Choroid plexus epithelial cell (primary cell): ENCODE data around the gene NAB2.

Source experiments
- DNase-seq: peaks from one replicate; pipeline ENCODE4 v3.0.0-alpha.2; 2010; ENCODE audit warnings: low read depth
- H3K4me3 ChIP-seq: 2 replicates; pipeline ENCODE4 v1.5.1; 2011; ENCODE audit warnings: low read depth, mild to moderate bottlenecking, control low read depth, low read length, moderate library complexity
- TF ChIP-seq, protein P1 (sequence below): conservative IDR thresholded peaks from 2 replicates; pipeline ENCODE4 v1.5.1; 2011; ENCODE audit warnings: low read depth, mild to moderate bottlenecking, control low read depth, inconsistent platforms, low read length, moderate library complexity

The NAB2 gene

DNA sequence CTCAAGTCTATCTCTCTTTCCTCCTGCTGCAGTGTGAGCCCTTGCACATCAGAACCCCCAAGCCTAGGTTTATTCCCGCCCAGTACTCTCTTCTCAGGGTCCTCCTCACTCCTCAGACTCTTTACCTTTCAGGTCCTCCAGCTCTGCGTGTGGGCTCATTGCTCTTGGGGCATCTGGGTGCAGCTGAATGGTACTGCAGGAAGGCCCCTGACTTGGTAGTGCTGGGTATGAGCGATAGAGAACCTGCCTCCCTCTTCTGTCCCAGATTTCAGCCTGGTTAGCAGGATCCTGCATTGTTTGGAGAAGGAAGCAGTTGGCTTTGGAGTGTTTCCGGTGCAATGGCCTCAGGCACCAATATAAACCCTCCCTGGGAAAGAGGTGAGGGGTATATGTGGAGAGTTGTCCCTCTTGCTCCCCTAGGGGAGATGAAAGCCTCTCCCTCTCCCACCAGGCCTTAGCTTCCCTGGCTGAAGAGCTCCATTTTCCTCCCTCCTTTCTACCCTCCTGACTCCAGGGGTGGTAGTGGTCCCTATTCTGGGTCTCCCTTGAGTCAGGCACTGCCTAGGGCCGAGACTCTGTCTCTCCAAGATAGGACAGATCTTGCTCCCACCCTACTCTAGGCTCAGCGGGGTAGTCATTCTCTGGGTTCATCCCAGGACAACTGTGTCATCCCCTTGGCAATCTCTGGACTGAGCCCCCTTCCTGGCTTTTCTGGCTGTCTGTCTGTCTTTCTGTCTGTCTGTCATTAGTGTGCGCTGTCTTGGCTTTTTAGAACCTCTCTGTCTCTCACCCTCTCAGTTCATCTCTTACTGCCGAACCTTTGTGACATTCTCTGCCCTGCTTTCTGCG lies 43.2 kb downstream of the NAB2 start:
- TF ChIP-seq, protein P1, sequence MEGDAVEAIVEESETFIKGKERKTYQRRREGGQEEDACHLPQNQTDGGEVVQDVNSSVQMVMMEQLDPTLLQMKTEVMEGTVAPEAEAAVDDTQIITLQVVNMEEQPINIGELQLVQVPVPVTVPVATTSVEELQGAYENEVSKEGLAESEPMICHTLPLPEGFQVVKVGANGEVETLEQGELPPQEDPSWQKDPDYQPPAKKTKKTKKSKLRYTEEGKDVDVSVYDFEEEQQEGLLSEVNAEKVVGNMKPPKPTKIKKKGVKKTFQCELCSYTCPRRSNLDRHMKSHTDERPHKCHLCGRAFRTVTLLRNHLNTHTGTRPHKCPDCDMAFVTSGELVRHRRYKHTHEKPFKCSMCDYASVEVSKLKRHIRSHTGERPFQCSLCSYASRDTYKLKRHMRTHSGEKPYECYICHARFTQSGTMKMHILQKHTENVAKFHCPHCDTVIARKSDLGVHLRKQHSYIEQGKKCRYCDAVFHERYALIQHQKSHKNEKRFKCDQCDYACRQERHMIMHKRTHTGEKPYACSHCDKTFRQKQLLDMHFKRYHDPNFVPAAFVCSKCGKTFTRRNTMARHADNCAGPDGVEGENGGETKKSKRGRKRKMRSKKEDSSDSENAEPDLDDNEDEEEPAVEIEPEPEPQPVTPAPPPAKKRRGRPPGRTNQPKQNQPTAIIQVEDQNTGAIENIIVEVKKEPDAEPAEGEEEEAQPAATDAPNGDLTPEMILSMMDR = no peak
- DNase-seq = no peak
- H3K4me3 ChIP-seq = peak overlapping the region; percentile 85

DNA sequence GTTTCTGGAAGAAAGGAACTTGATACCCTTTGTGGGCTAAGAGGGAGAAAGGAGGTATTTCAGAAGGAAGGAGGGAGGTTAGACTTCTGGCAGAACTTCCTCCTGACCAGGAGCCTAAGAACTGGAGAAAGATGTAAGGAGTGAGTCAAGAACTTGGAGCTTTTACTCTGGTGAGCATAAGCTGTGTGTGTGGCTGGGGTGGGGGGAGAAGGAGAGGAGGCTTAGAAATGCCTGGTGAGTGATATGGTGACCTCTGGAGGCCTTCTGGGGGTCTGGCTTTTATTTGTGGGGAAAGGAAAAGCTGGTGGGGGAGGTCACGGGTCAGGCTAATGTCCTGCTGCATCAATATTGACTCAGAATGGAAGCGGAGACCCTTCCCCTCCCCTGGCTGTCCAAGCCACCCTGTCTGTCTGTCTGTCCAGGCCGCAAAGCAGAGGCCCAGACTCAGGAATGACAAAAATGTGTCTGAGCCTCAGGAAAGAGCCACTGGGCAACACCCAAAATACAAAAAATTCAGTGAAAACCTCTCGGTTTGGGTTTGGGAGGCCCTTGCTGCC lies 44.2 kb downstream of the NAB2 start:
- DNase-seq = peak; percentile 63
- TF ChIP-seq, protein P1 = no peak
- H3K4me3 ChIP-seq = peak overlapping the region; percentile 32

DNA sequence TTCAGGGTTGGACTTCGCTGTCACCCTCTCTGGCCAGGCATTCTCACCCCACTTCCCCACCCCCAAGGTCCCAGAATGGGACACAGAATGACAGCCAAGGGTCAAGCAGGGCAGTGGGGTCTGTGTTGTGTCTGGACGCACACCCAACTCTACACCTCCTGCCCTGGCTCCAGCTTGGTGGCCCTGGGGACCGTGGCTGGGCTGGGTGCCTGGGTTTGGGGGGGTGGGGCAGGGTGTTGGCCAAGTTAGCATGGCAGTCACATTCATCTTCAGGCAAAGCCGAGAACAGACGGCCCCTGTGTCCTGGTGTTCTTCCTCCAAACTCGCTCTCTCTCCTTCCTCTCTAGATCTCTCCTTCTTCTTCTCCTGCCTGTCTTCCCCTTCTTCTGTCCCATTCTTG lies 45.0 kb downstream of the NAB2 start:
- no peak for DNase-seq
- H3K4me3 ChIP-seq = no peak overlapping the region
- TF ChIP-seq, protein P1 = no peak

DNA sequence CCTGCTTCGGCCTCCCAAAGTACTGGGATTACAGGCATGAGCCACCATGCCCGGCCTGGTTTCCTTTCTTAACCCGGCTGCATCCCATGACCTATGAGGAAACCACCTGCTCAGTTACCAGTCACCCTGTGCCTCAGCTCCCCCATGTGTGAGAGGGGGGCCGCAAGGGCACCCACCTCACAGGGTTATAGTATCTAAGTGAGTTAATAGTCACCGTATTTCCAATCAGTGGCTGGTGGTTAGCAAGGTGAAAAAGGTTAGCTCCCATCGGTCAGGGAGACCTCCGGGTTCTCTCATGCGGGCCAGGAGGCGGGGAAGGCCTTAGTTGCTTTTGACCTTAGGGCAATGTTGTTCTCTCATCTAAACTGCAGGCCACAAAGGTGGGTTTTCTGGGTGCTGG lies 46.0 kb downstream of the NAB2 start:
- TF ChIP-seq, protein P1 = no peak
- DNase-seq = no peak
- H3K4me3 ChIP-seq = no peak overlapping the region

DNA sequence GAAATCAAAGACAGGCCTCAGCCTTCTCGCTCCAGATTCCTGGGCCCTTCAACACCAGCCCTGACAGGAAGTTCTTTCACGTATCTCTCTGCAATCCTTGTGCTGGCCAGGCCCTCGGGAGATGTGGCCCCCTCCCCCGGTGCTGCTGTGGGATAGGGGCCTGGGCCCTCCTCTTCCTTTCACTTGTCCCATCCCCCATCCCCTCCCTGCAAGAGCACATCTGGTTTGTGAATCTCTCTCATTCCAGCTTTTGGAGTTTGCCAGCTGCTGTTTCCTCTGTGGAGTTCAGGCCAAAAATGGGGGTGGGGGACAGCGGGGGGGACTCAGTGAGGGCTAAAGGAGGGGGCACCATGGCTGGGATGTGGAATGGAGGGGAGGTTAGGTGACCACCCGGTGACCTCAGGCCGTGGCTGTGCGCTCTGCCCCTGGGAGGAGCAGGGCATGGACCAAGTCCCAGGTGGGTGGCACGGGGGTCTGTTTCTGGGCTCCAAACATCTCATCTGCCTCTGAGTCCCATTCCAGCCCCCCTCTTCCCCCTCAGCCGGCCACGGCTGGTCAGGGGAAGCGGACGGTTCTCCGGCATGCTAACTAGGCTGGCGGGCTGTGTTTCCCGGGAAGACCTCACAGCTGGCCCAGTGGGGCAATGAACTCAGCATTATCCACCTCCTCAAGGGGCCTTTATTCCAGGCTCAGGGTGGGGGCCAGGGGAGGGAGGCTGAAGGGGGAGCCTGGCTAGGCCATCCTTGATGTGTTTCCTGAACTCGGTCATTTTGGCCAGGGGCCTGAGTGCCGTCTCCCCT lies 46.8 kb downstream of the NAB2 start:
- peak; percentile 36 for DNase-seq
- TF ChIP-seq, protein P1 = no peak
- no peak overlapping the region for H3K4me3 ChIP-seq

DNA sequence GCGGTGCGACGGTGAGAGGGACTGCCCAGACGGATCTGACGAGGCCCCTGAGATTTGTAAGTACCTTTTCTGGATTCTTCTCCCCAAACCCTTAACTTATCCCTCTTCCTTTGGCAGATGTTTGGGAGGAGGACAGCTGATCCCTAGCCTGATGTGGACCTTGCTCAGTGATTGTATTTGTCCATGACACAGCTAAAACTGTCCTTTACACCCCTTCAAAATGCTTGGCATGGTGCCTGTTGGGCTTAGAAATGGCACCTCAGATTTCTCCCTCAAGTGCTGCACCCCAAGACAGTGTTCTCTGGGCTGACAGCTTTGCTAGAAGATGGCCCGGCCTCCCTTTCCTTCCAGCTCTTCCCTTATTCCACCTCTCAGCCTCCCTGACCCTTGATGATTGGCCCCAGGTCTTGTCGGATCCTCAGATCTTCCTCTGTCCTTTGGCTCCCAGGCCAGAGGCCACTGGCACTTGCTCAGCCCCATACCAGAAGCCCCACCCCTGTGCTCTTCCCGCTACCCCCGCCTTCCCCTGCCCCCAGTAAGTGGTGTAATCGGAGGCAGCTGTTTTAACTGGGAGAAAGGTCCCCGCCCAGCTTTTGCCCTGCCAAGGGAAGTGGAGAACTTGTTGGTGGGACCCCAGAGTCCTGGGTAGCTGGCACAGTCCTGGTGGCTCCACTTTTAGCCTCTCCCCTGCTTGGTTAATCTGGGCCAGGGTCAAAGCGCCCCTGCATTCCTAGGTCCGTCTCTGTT lies 49.8 kb downstream of the NAB2 start:
- no peak overlapping the region for H3K4me3 ChIP-seq
- TF ChIP-seq, protein P1 = no peak
- DNase-seq = no peak
